OCI-LY3 (cell line): ENCODE results near the gene MRPL23.

Experiments used
- H2AFZ ChIP-seq: fragments of 200-600, 300-600 bp; shearing (Covaris generic); 2 replicates; pipeline ENCODE4 v1.6.0; 2014; ENCODE audit warnings: antibody characterized with exemption, low read depth, low read length
- H3K27ac ChIP-seq: fragments of 200-600, 300-600 bp; sonication (generic); 2 replicates; pipeline ENCODE4 v1.5.1; 2014; ENCODE audit warnings: mild to moderate bottlenecking, low read length, moderate library complexity, mixed read lengths
- H3K27me3 ChIP-seq: fragments of 200-600, 300-600 bp; sonication (generic); 2 replicates; pipeline ENCODE4 v1.6.1; 2014; ENCODE audit warnings: low read depth, low read length, mixed read lengths
- H3K36me3 ChIP-seq: fragments of 200-600, 300-600 bp; sonication (generic); replicated peaks from 2 replicates; pipeline ENCODE3; 2014; ENCODE audit warnings: low read depth, low read length, mixed read lengths
- H3K4me1 ChIP-seq: fragments of 300-600, 200-600 bp; sonication (generic); 2 replicates; pipeline ENCODE4 v1.6.1; 2014; ENCODE audit warnings: low read length, mixed read lengths
- H3K4me2 ChIP-seq: fragments of 200-600, 300-600 bp; sonication (generic); 2 replicates; pipeline ENCODE4 v1.6.1; 2014; ENCODE audit warnings: low read length, mixed read lengths
- H3K4me3 ChIP-seq: fragments of 300-600, 200-600 bp; sonication (generic); 2 replicates; pipeline ENCODE4 v1.5.1; 2014; ENCODE audit warnings: antibody characterized with exemption, mild to moderate bottlenecking, low read length, moderate library complexity
- H3K79me2 ChIP-seq: fragments of 300-600, 200-600 bp; shearing (Covaris generic); 2 replicates; pipeline ENCODE4 v1.6.1; 2014; ENCODE audit warnings: mild to moderate bottlenecking, low read length, mixed read lengths
- H3K9ac ChIP-seq: fragments of 300-600, 200-600 bp; shearing (Covaris generic); 2 replicates; pipeline ENCODE4 v1.6.0; 2014; ENCODE audit warnings: mild to moderate bottlenecking, low read length, moderate library complexity
- H3K9me3 ChIP-seq: fragments of 200-600, 300-600 bp; shearing (Covaris generic); 2 replicates; pipeline ENCODE4 v1.6.1; 2014; ENCODE audit warnings: low read length, mixed read lengths; ENCODE audit not compliant: insufficient read depth
- H4K20me1 ChIP-seq: fragments of 200-600, 300-600 bp; sonication (generic); 2 replicates; pipeline ENCODE4 v1.6.1; 2016; ENCODE audit warnings: low read length, mixed read lengths; ENCODE audit not compliant: insufficient read depth
- CTCF ChIP-seq: fragments of 200-600, 300-600 bp; sonication (generic); IDR thresholded peaks from 2 replicates; pipeline ENCODE4 v1.5.1; 2014; ENCODE audit warnings: antibody characterized with exemption, low read length, low read depth
- EZH2phosphoT487 ChIP-seq: fragments of 200-600 bp; shearing (Covaris generic); IDR thresholded peaks from 2 replicates; pipeline ENCODE4 v1.6.1; 2018; ENCODE audit warnings: antibody characterized with exemption, mixed run types, low read depth

MRPL23 gene

GRCh38 chr11:1922481-1923081 lies 24.6 kb upstream of the MRPL23 start:
- Histone ChIP-seq H3K27ac (no peak overlapping the region), H3K27me3 (peaks cover 22% of the 10 kb centered on the region; the same call in 1 of the 2 replicates), H3K9ac (no peak overlapping the region), H3K9me3 (no peaks in the 10 kb centered on the region), H3K4me2 (no peak overlapping the region), H3K36me3 (no peaks in the 10 kb centered on the region), H4K20me1 (no peaks in the 10 kb centered on the region), H3K4me1 (no peaks in the 10 kb centered on the region), H3K4me3 (no peak overlapping the region), H3K79me2 (no peaks in the 10 kb centered on the region), H2AFZ (no peak overlapping the region)
- TF ChIP-seq CTCF = no peak
- no peak for TF ChIP-seq EZH2phosphoT487

- TF ChIP-seq CTCF = no peak
- no peak for TF ChIP-seq EZH2phosphoT487
- Histone ChIP-seq H3K36me3 (no peaks in the 10 kb centered on the region), H3K4me2 (no peak overlapping the region), H2AFZ (no peak overlapping the region), H3K4me3 (no peak overlapping the region), H3K9me3 (no peaks in the 10 kb centered on the region), H3K79me2 (no peaks in the 10 kb centered on the region), H3K27me3 (peaks cover 22% of the 10 kb centered on the region; the same call in 1 of the 2 replicates), H4K20me1 (no peaks in the 10 kb centered on the region), H3K9ac (no peak overlapping the region), H3K27ac (no peak overlapping the region), H3K4me1 (no peaks in the 10 kb centered on the region)
Observed at GRCh38 chr11:1923201-1923956, 23.8 kb upstream of the MRPL23 start.

GRCh38 chr11:1924181-1924580 lies 23.0 kb upstream of the MRPL23 start:
- Histone ChIP-seq H3K36me3 (no peaks in the 10 kb centered on the region), H3K4me2 (no peak overlapping the region), H2AFZ (no peak overlapping the region), H4K20me1 (no peaks in the 10 kb centered on the region), H3K9ac (no peak overlapping the region), H3K4me3 (no peak overlapping the region), H3K27ac (no peak overlapping the region), H3K79me2 (no peaks in the 10 kb centered on the region), H3K4me1 (no peaks in the 10 kb centered on the region), H3K27me3 (peaks cover 22% of the 10 kb centered on the region; the same call in 1 of the 2 replicates), H3K9me3 (no peaks in the 10 kb centered on the region)
- no peak for TF ChIP-seq EZH2phosphoT487
- TF ChIP-seq CTCF = no peak

GRCh38 chr11:1924646-1925372 lies 22.3 kb upstream of the MRPL23 start:
- Histone ChIP-seq H2AFZ (no peak overlapping the region), H3K9ac (no peak overlapping the region), H3K4me2 (no peak overlapping the region), H3K4me1 (no peaks in the 10 kb centered on the region), H3K4me3 (no peak overlapping the region), H3K27me3 (peaks cover 22% of the 10 kb centered on the region; the same call in 1 of the 2 replicates), H3K27ac (no peak overlapping the region), H3K36me3 (no peaks in the 10 kb centered on the region), H4K20me1 (no peaks in the 10 kb centered on the region), H3K79me2 (no peaks in the 10 kb centered on the region), H3K9me3 (no peaks in the 10 kb centered on the region)
- TF ChIP-seq EZH2phosphoT487 (no peak), CTCF (no peak)
